DOHH2 (cell line): ENCODE measurements around the gene PTPRN2.

Source experiments
- H3F3A ChIP-seq: fragments of 200-600 bp; sonication (generic), shearing (Covaris generic); 2 replicates; pipeline ENCODE4 v1.6.0; 2016; ENCODE audit warnings: antibody characterized with exemption, mild to moderate bottlenecking; ENCODE audit not compliant: control insufficient read depth, insufficient read depth
- H3K27ac ChIP-seq: fragments of 200-600 bp; sonication (generic); 2 replicates; pipeline ENCODE4 v1.5.1; 2014; ENCODE audit warnings: low read depth, mild to moderate bottlenecking, low read length, moderate library complexity
- H3K27me3 ChIP-seq: fragments of 200-600 bp; sonication (generic); 2 replicates; pipeline ENCODE4 v1.6.1; 2014; ENCODE audit warnings: mild to moderate bottlenecking, low read length, mixed read lengths; ENCODE audit not compliant: control insufficient read depth
- H3K36me3 ChIP-seq: fragments of 200-600 bp; sonication (generic); 2 replicates; pipeline ENCODE4 v1.6.1; 2014; ENCODE audit warnings: mild to moderate bottlenecking, low read length, moderate library complexity, mixed read lengths; ENCODE audit not compliant: control insufficient read depth
- H3K4me1 ChIP-seq: fragments of 200-600 bp; sonication (generic); 2 replicates; pipeline ENCODE4 v1.6.1; 2014; ENCODE audit warnings: mild to moderate bottlenecking, low read length, mixed read lengths; ENCODE audit not compliant: control insufficient read depth
- H3K4me2 ChIP-seq: fragments of 200-600 bp; sonication (generic); 2 replicates; pipeline ENCODE4 v1.6.0; 2014; ENCODE audit warnings: mild to moderate bottlenecking, low read length, moderate library complexity
- H3K4me3 ChIP-seq: fragments of 200-600 bp; sonication (generic); 2 replicates; pipeline ENCODE4 v1.5.1; 2014; ENCODE audit warnings: mild to moderate bottlenecking, low read length, mixed read lengths
- H3K79me2 ChIP-seq: fragments of 200-600 bp; sonication (generic); 2 replicates; pipeline ENCODE4 v1.6.1; 2014; ENCODE audit warnings: mild to moderate bottlenecking, low read length, mixed read lengths; ENCODE audit not compliant: control insufficient read depth
- H3K9me2 ChIP-seq: fragments of 200-600 bp; sonication (generic); replicated peaks from 2 replicates; pipeline ENCODE4 v1.6.1; 2014; ENCODE audit warnings: mild to moderate bottlenecking, low read length, mixed read lengths; ENCODE audit not compliant: control insufficient read depth
- H3K9me3 ChIP-seq: fragments of 200-600 bp; sonication (generic); 2 replicates; pipeline ENCODE4 v1.6.1; 2014; ENCODE audit warnings: antibody characterized with exemption, low read length, mixed read lengths; ENCODE audit not compliant: control insufficient read depth, insufficient read depth
- H4K20me1 ChIP-seq: fragments of 200-600 bp; sonication (generic); 2 replicates; pipeline ENCODE4 v1.6.0; 2014; ENCODE audit warnings: low read depth, mild to moderate bottlenecking, antibody characterized with exemption, low read length, moderate library complexity; ENCODE audit not compliant: control insufficient read depth, insufficient read depth
- CTCF ChIP-seq: fragments of 200-600 bp; sonication (generic); IDR thresholded peaks from one replicate; pipeline ENCODE4 v1.5.1; 2014; ENCODE audit warnings: antibody characterized with exemption, mild to moderate bottlenecking, low read depth, low read length; ENCODE audit not compliant: poor library complexity, severe bottlenecking
- EZH2phosphoT487 ChIP-seq: fragments of 200-600 bp; sonication (generic); IDR thresholded peaks from 2 replicates; pipeline ENCODE4 v1.6.1; 2017; ENCODE audit warnings: borderline replicate concordance, mild to moderate bottlenecking, antibody characterized with exemption, low read length, moderate library complexity, mixed read lengths

Gene PTPRN2

GRCh38 chr7:157940497-157940896, 647.1 kb downstream of the PTPRN2 start:
- Histone ChIP-seq H3K4me1 (no peaks in the 10 kb centered on the region), H3K4me2 (no peak overlapping the region), H3K4me3 (no peak overlapping the region), H3K9me2 (no peaks in the 10 kb centered on the region), H3K27ac (no peak overlapping the region), H4K20me1 (no peaks in the 10 kb centered on the region), H3K79me2 (no peaks in the 10 kb centered on the region), H3F3A (no peaks in the 10 kb centered on the region), H3K9me3 (peaks cover 59% of the 10 kb centered on the region; the same call in 1 of the 2 replicates), H3K27me3 (no peaks in the 10 kb centered on the region), H3K36me3 (no peaks in the 10 kb centered on the region)
- TF ChIP-seq CTCF (no peak), EZH2phosphoT487 (no peak)

GRCh38 chr7:157938211-157938610, 649.4 kb downstream of the PTPRN2 start:
- Histone ChIP-seq H3K27ac (no peak overlapping the region), H3K4me1 (no peaks in the 10 kb centered on the region), H3K36me3 (no peaks in the 10 kb centered on the region), H3K9me3 (peaks cover 54% of the 10 kb centered on the region; the same call in 1 of the 2 replicates), H3K4me3 (no peak overlapping the region), H3K79me2 (no peaks in the 10 kb centered on the region), H3F3A (no peaks in the 10 kb centered on the region), H3K4me2 (no peak overlapping the region), H4K20me1 (no peaks in the 10 kb centered on the region), H3K9me2 (no peaks in the 10 kb centered on the region), H3K27me3 (no peaks in the 10 kb centered on the region)
- TF ChIP-seq EZH2phosphoT487 (no peak), CTCF (no peak)

GRCh38 chr7:157937406-157937805, 650.2 kb downstream of the PTPRN2 start:
- H3K27me3 ChIP-seq, result no peaks in the 10 kb centered on the region
- no peaks in the 10 kb centered on the region for H3K79me2 ChIP-seq
- H3K9me3 ChIP-seq, result peaks cover 55% of the 10 kb centered on the region; the same call in 1 of the 2 replicates
- no peaks in the 10 kb centered on the region for H3K36me3 ChIP-seq
- TF ChIP-seq CTCF, result no peak
- no peak for TF ChIP-seq EZH2phosphoT487
- no peak overlapping the region for H3K4me3 ChIP-seq
- no peaks in the 10 kb centered on the region for H4K20me1 ChIP-seq
- no peak overlapping the region for H3K27ac ChIP-seq
- H3K4me1 ChIP-seq, result no peaks in the 10 kb centered on the region
- no peaks in the 10 kb centered on the region for H3K9me2 ChIP-seq
- no peaks in the 10 kb centered on the region for H3F3A ChIP-seq
- H3K4me2 ChIP-seq, result no peak overlapping the region
